ENCODE measurements around the gene EXOSC1. TPM values are rescaled to one million over a fixed set of nuclear protein-coding genes. Genes with fewer than 3 reads are reported as not detected.

EXOSC1 gene
- total and polyA plus RNA-seq, 2 donors (not counting 3 experiments of a cell fraction or from before 2014, with no cell fraction given): 50.7 to 52.9 TPM

- H3K4me2 ChIP-seq (ENCODE audit: insufficient read depth, low read length): no peak overlapping the region
- CTCF ChIA-PET: interaction anchor here (0.7 to 2.0 kb wide), 4 partner anchors 9 to 44 kb away, joined by 3 to 7 read pairs (median 4); partner anchors contain the start of gene UBTD1
Measured at GRCh38 chr10:97490592-97490991, 44.8 kb upstream of the EXOSC1 start.

GRCh38 chr10:97485647-97486281, 40.0 kb upstream of the EXOSC1 start:
- H3K4me2 ChIP-seq (ENCODE audit: insufficient read depth, low read length): no peak overlapping the region
- no peak overlapping the region for H3K27ac ChIP-seq (ENCODE audit: insufficient read depth, low read depth, low read length)
- no peaks in the 10 kb centered on the region for H3K9me1 ChIP-seq (replicated peaks; ENCODE audit: control insufficient read depth, extremely low read depth, insufficient read depth, low read length)
- POLR2A ChIA-PET: no interaction called here
- no peaks in the 10 kb centered on the region for H3K27me3 ChIP-seq (ENCODE audit: control insufficient read depth in 2 of 2, insufficient read depth in 2 of 2, low read length in 2 of 2)
- peaks cover 63% of the 10 kb centered on the region for H3K79me2 ChIP-seq (ENCODE audit: control insufficient read depth, insufficient read depth, low read length)
- intact Hi-C loops (cut with micrococcal nuclease): no loop called here
- BruUV-seq (replicated peaks): no TSS peak
- CTCF ChIA-PET: no interaction called here
- H2AFZ ChIP-seq (ENCODE audit: low read depth, low read length): no peak overlapping the region
- dilution Hi-C loops (cut with MboI; ENCODE audit: extremely low pct_ligation_motif_present, low sequenced_read_pairs): no loop called here
- no peak overlapping the region for H3K9ac ChIP-seq (replicated peaks; ENCODE audit: extremely low read depth, insufficient read depth, low read length)
- H3K4me1 ChIP-seq (ENCODE audit: control insufficient read depth, extremely low read depth, insufficient read depth, low read length): no peaks in the 10 kb centered on the region
- TF ChIP-seq EZH2 (IDR thresholded peaks at IDR 0.05; ENCODE audit: borderline replicate concordance, low read depth, low read length, severe bottlenecking) (no peak), FOS (IDR thresholded peaks at IDR 0.05; ENCODE audit: borderline replicate concordance, insufficient read depth, low read length) (no peak), MAX (IDR thresholded peaks at IDR 0.05; ENCODE audit: insufficient read depth, insufficient read length) (no peak), JUN (IDR thresholded peaks at IDR 0.05; ENCODE audit: borderline replicate concordance, insufficient read depth, insufficient read length, low read depth) (no peak), MYC (IDR thresholded peaks at IDR 0.05; ENCODE audit: low read depth, low read length) (no peak), GATA2 (IDR thresholded peaks at IDR 0.05; ENCODE audit: insufficient read depth, insufficient read length, low read depth, low read length) (no peak), POLR2A (IDR thresholded peaks at IDR 0.05; ENCODE audit: low read depth, low read length) (no peak), CTCF (IDR thresholded peaks at IDR 0.05; ENCODE audit: extremely low read depth in 1 of 2, insufficient read depth in 1 of 2, low read depth in 1 of 2, low read length in 2 of 2) (no peak), POLR2AphosphoS5 (IDR thresholded peaks at IDR 0.05; ENCODE audit: insufficient read depth, low read depth, low read length) (no peak)
- no peak for DNase-seq (ENCODE audit: low read depth, low spot score)
- H3K36me3 ChIP-seq (ENCODE audit: control insufficient read depth in 2 of 2, extremely low read depth in 1 of 2, insufficient read depth in 2 of 2, low read length in 2 of 2): peaks cover 2 to 6% of the 10 kb centered on the region in 2 experiments
- H4K20me1 ChIP-seq (replicated peaks; ENCODE audit: control insufficient read depth, extremely low read depth, insufficient read depth, low read length): peaks cover 2% of the 10 kb centered on the region
- no peaks in the 10 kb centered on the region for H3K9me3 ChIP-seq (replicated peaks; ENCODE audit: control insufficient read depth, insufficient read depth, low read length)
- no peak for FAIRE-seq
- H3K4me3 ChIP-seq (replicated peaks in 1 of 3; ENCODE audit: insufficient read depth in 1 of 3, low read depth in 1 of 3, low read length in 3 of 3): no peak overlapping the region

More at GRCh38 chr10:97490592-97490991, 44.8 kb upstream of the EXOSC1 start:
- H2AFZ ChIP-seq (ENCODE audit: low read depth, low read length): no peak overlapping the region
- no peaks in the 10 kb centered on the region for H3K27me3 ChIP-seq (ENCODE audit: control insufficient read depth in 2 of 2, insufficient read depth in 2 of 2, low read length in 2 of 2)
- no peak for FAIRE-seq
- no TSS peak for BruUV-seq (replicated peaks)
- POLR2A ChIA-PET: no interaction called here
- peaks cover 12% of the 10 kb centered on the region for H3K4me1 ChIP-seq (ENCODE audit: control insufficient read depth, extremely low read depth, insufficient read depth, low read length)
- DNase-seq (ENCODE audit: low read depth, low spot score): peak; percentile 28
- H4K20me1 ChIP-seq (replicated peaks; ENCODE audit: control insufficient read depth, extremely low read depth, insufficient read depth, low read length): peaks cover 5% of the 10 kb centered on the region
- TF ChIP-seq JUN (IDR thresholded peaks at IDR 0.05; ENCODE audit: borderline replicate concordance, insufficient read depth, insufficient read length, low read depth) (no peak), MAX (IDR thresholded peaks at IDR 0.05; ENCODE audit: insufficient read depth, insufficient read length) (no peak)
- H3K9ac ChIP-seq (replicated peaks; ENCODE audit: extremely low read depth, insufficient read depth, low read length): no peak overlapping the region
- no peak overlapping the region for H3K27ac ChIP-seq (ENCODE audit: insufficient read depth, low read depth, low read length)
- peaks cover 93% of the 10 kb centered on the region for H3K79me2 ChIP-seq (ENCODE audit: control insufficient read depth, insufficient read depth, low read length)
- H3K4me3 ChIP-seq (replicated peaks in 1 of 3; ENCODE audit: insufficient read depth in 1 of 3, low read depth in 1 of 3, low read length in 3 of 3): no peak overlapping the region
- intact Hi-C loops (cut with micrococcal nuclease): loop anchor here (10.0 kb wide), 1 partner anchor 244 kb away; the partner anchor contains the start of gene ZFYVE27
- no peaks in the 10 kb centered on the region for H3K36me3 ChIP-seq (ENCODE audit: control insufficient read depth in 2 of 2, extremely low read depth in 1 of 2, insufficient read depth in 2 of 2, low read length in 2 of 2)
- H3K9me1 ChIP-seq (replicated peaks; ENCODE audit: control insufficient read depth, extremely low read depth, insufficient read depth, low read length): no peaks in the 10 kb centered on the region
- dilution Hi-C loops (cut with MboI; ENCODE audit: extremely low pct_ligation_motif_present, low sequenced_read_pairs): no loop called here
- H3K9me3 ChIP-seq (replicated peaks; ENCODE audit: control insufficient read depth, insufficient read depth, low read length): no peaks in the 10 kb centered on the region
